Subcutaneous abdominal adipose tissue (tissue), 5 donors: ENCODE measurements around the gene TLE4.
"Not testable (repeated sequence)": the region's sequence is repeated elsewhere in the genome, so short reads cannot be mapped to it uniquely, and the experiment has no call there.

Experiments
- H3K27ac ChIP-seq: one replicate; pipeline ENCODE4 v1.7.0; 2013; ENCODE audit warnings: low read depth, mild to moderate bottlenecking, inconsistent platforms, low read length, moderate library complexity
- H3K27me3 ChIP-seq, 5 donors: one replicate each; pipeline ENCODE4 v1.7.0; 2013; ENCODE audit warnings: low read length in 5 of 5, inconsistent platforms in 1 of 5; ENCODE audit not compliant: control insufficient read depth in 5 of 5, insufficient read depth in 4 of 5
- H3K36me3 ChIP-seq, 5 donors: one replicate each; pipeline ENCODE4 v1.7.0; 2013; ENCODE audit warnings: low read length in 5 of 5; ENCODE audit not compliant: control insufficient read depth in 5 of 5, insufficient read depth in 5 of 5
- H3K4me1 ChIP-seq, 5 donors: one replicate each; pipeline ENCODE4 v1.7.0; 2013; ENCODE audit warnings: low read length in 5 of 5, mild to moderate bottlenecking in 3 of 5, moderate library complexity in 1 of 5; ENCODE audit not compliant: control insufficient read depth in 5 of 5, insufficient read depth in 5 of 5
- H3K4me3 ChIP-seq, 5 donors: one replicate each; pipeline ENCODE4 v1.7.0; 2013; ENCODE audit warnings: low read length in 5 of 5, low read depth in 1 of 5
- H3K9ac ChIP-seq, 5 donors: one replicate each; pipeline ENCODE4 v1.7.0; 2013; ENCODE audit warnings: low read length in 5 of 5, mild to moderate bottlenecking in 4 of 5, moderate library complexity in 3 of 5
- H3K9me3 ChIP-seq, 5 donors: one replicate each; pipeline ENCODE4 v1.7.0; 2013; ENCODE audit warnings: low read length in 5 of 5; ENCODE audit not compliant: control insufficient read depth in 5 of 5
- donor health status: healthy.
- donor health status: healthy.
- donor health status: healthy.
- donor health status: healthy.
- donor health status: healthy.

The TLE4 gene

GRCh38 chr9:79598562-79599345 is 27.0 kb downstream of the TLE4 start:
- H3K4me1 ChIP-seq, result no peaks in the 10 kb centered on the region
- no peaks in the 10 kb centered on the region for H3K36me3 ChIP-seq
- no peak overlapping the region for H3K9ac ChIP-seq
- no peak overlapping the region for H3K4me3 ChIP-seq
- no peaks in the 10 kb centered on the region for H3K27me3 ChIP-seq
- no peak overlapping the region for H3K27ac ChIP-seq
- peaks cover 0 to 6% (median 0%) of the 10 kb centered on the region in 5 donors for H3K9me3 ChIP-seq

GRCh38 chr9:79600466-79600865 is 28.7 kb downstream of the TLE4 start:
- H3K27ac ChIP-seq, result no peak overlapping the region
- no peaks in the 10 kb centered on the region for H3K36me3 ChIP-seq
- no peaks in the 10 kb centered on the region for H3K4me1 ChIP-seq
- no peak overlapping the region for H3K9ac ChIP-seq
- H3K9me3 ChIP-seq, result peaks cover 0 to 6% (median 0%) of the 10 kb centered on the region in 5 donors
- H3K27me3 ChIP-seq, result no peaks in the 10 kb centered on the region
- H3K4me3 ChIP-seq, result no peak overlapping the region

- Histone ChIP-seq H3K9ac (no peak overlapping the region), H3K36me3 (no peaks in the 10 kb centered on the region), H3K4me3 (no peak overlapping the region), H3K9me3 (peaks cover 0 to 6% (median 0%) of the 10 kb centered on the region in 5 donors), H3K27me3 (no peaks in the 10 kb centered on the region), H3K4me1 (no peaks in the 10 kb centered on the region), H3K27ac (no peak overlapping the region)
Measured at GRCh38 chr9:79603222-79603920, 31.6 kb downstream of the TLE4 start.

GRCh38 chr9:79604149-79604548 is 32.4 kb downstream of the TLE4 start:
- Histone ChIP-seq H3K36me3 (no peaks in the 10 kb centered on the region), H3K27me3 (no peaks in the 10 kb centered on the region), H3K9ac (no peak overlapping the region), H3K9me3 (peaks cover 0 to 6% (median 0%) of the 10 kb centered on the region in 5 donors), H3K4me3 (no peak overlapping the region), H3K4me1 (no peaks in the 10 kb centered on the region), H3K27ac (no peak overlapping the region)

GRCh38 chr9:79604921-79605562 is 33.3 kb downstream of the TLE4 start:
- Histone ChIP-seq H3K27ac (no peak overlapping the region), H3K36me3 (no peaks in the 10 kb centered on the region), H3K9ac (no peak overlapping the region)

GRCh38 chr9:79606529-79606928 is 34.8 kb downstream of the TLE4 start:
- H3K4me1 ChIP-seq, H3K4me3 ChIP-seq, H3K9me3 ChIP-seq, H3K27ac ChIP-seq, H3K27me3 ChIP-seq, H3K36me3 ChIP-seq, H3K9ac ChIP-seq: not testable (repeated sequence)

More at GRCh38 chr9:79604921-79605562, 33.3 kb downstream of the TLE4 start:
- H3K9me3 ChIP-seq, result peaks cover 0 to 6% (median 0%) of the 10 kb centered on the region in 5 donors
- no peaks in the 10 kb centered on the region for H3K4me1 ChIP-seq
- no peaks in the 10 kb centered on the region for H3K27me3 ChIP-seq
- no peak overlapping the region for H3K4me3 ChIP-seq

- Histone ChIP-seq H3K27me3 (no peaks in the 10 kb centered on the region), H3K4me3 (no peak overlapping the region), H3K9ac (no peak overlapping the region), H3K27ac (no peak overlapping the region), H3K4me1 (peaks cover 0 to 12% (median 9%) of the 10 kb centered on the region in 5 donors), H3K36me3 (no peaks in the 10 kb centered on the region), H3K9me3 (no peaks in the 10 kb centered on the region)
Measured at GRCh38 chr9:79609468-79610018, 37.8 kb downstream of the TLE4 start.

GRCh38 chr9:79610019-79610631 is 38.4 kb downstream of the TLE4 start:
- no peak overlapping the region for H3K27ac ChIP-seq
- no peak overlapping the region for H3K4me3 ChIP-seq
- no peak overlapping the region for H3K9ac ChIP-seq
- no peaks in the 10 kb centered on the region for H3K9me3 ChIP-seq
- H3K27me3 ChIP-seq, result no peaks in the 10 kb centered on the region
- H3K36me3 ChIP-seq, result no peaks in the 10 kb centered on the region
- peaks cover 0 to 12% (median 9%) of the 10 kb centered on the region in 5 donors for H3K4me1 ChIP-seq

GRCh38 chr9:79610791-79611614 is 39.2 kb downstream of the TLE4 start:
- Histone ChIP-seq H3K9ac (no peak overlapping the region), H3K9me3 (no peaks in the 10 kb centered on the region), H3K36me3 (no peaks in the 10 kb centered on the region), H3K4me1 (peaks cover 0 to 12% (median 9%) of the 10 kb centered on the region in 5 donors), H3K4me3 (no peak overlapping the region), H3K27me3 (no peaks in the 10 kb centered on the region), H3K27ac (no peak overlapping the region)
